Hepatocyte (in vitro differentiated cells): Measurements from ENCODE around the gene KRT3.

ENCODE experiments used
- EZH2 ChIP-seq: fragments of 200-600 bp; sonication (generic); IDR thresholded peaks from 2 replicates; pipeline ENCODE4 v1.6.1; 2016; ENCODE audit warnings: antibody characterized with exemption, mild to moderate bottlenecking, borderline replicate concordance
- EZH2phosphoT487 ChIP-seq: fragments of 200-600 bp; sonication (generic); IDR thresholded peaks from one replicate; pipeline ENCODE4 v1.6.1; 2018; ENCODE audit warnings: antibody characterized with exemption, mild to moderate bottlenecking, low read depth, moderate library complexity; ENCODE audit not compliant: unreplicated experiment, severe bottlenecking
- TF ChIP-seq, protein P1 (sequence below): fragments of 200-600 bp; sonication (generic); IDR thresholded peaks from 2 replicates; pipeline ENCODE4 v1.5.1; 2016; ENCODE audit warnings: antibody characterized with exemption, mild to moderate bottlenecking; ENCODE audit not compliant: poor library complexity

DNA sequence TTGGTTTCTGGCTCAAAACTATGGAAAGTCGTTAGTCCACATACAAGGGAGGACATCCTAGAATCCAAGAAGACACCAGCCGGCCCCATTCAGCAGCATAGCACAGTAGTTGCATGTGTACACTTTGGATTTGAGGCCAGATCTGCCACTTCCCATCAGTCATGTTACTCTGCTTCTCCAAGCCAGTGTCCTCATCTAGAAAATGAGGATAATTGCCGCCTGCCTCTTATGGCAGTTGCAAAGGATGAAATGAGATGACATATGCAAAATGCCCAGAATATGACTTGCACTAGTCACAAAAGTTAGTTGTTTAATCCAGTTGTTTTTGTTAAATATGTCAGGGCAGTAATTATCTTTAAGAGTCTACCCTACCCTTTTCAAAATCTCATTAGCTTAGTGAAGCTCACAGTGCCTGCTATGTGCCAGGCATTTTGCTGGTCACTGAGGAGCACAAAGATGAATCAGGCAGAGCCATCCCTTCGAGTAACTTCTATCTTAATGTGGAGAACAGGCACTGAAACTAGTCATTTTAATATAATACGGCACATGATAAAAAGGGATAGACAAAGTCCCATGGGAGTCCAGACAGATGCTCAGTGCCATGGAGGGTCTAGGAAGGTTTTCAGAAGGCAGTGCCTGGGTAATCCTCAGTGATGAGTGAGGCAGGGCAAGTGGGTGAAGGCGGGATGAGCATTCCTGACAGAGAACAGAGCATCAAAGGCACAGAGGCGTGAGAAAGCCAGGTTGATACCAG is 12.2 kb downstream of the KRT3 start:
- TF ChIP-seq, protein P1, sequence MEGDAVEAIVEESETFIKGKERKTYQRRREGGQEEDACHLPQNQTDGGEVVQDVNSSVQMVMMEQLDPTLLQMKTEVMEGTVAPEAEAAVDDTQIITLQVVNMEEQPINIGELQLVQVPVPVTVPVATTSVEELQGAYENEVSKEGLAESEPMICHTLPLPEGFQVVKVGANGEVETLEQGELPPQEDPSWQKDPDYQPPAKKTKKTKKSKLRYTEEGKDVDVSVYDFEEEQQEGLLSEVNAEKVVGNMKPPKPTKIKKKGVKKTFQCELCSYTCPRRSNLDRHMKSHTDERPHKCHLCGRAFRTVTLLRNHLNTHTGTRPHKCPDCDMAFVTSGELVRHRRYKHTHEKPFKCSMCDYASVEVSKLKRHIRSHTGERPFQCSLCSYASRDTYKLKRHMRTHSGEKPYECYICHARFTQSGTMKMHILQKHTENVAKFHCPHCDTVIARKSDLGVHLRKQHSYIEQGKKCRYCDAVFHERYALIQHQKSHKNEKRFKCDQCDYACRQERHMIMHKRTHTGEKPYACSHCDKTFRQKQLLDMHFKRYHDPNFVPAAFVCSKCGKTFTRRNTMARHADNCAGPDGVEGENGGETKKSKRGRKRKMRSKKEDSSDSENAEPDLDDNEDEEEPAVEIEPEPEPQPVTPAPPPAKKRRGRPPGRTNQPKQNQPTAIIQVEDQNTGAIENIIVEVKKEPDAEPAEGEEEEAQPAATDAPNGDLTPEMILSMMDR: no peak
- no peak for TF ChIP-seq EZH2
- TF ChIP-seq EZH2phosphoT487: no peak
